Liver (tissue), 3 donors: Measurements from ENCODE around the gene PLD2.

Source experiments
- HNF4G ChIP-seq: IDR thresholded peaks from 2 replicates; pipeline ENCODE4 v1.6.1; 2016; ENCODE audit warnings: antibody characterized with exemption
- JUND ChIP-seq, 2 donors: IDR thresholded peaks; 2 replicates each; pipeline ENCODE4 v1.6.1; 2016; ENCODE audit warnings: antibody characterized with exemption in 2 of 2
- RAD21 ChIP-seq, 2 donors: IDR thresholded peaks; 2 replicates each; pipeline ENCODE4 v1.6.1; 2016; ENCODE audit warnings: antibody characterized with exemption in 2 of 2, mild to moderate bottlenecking in 2 of 2
- RXRA ChIP-seq, 2 donors: IDR thresholded peaks; 2 replicates each; pipeline ENCODE4 v1.6.1; 2017 to 2018; ENCODE audit warnings: antibody characterized with exemption in 2 of 2, mild to moderate bottlenecking in 1 of 2
- TAF1 ChIP-seq: conservative IDR thresholded peaks from 2 replicates; pipeline ENCODE4 v1.6.1; 2016; ENCODE audit warnings: antibody characterized with exemption, mild to moderate bottlenecking
- YY1 ChIP-seq: IDR thresholded peaks from 2 replicates; pipeline ENCODE4 v1.6.1; 2016; ENCODE audit warnings: antibody characterized with exemption, mild to moderate bottlenecking
- TF ChIP-seq, protein P1 (sequence below): fragments of 150-350 bp; IDR thresholded peaks from 2 replicates; pipeline ENCODE4 v1.5.1; 2017; ENCODE audit warnings: improper control_type of control experiment, low read depth, low read length; ENCODE audit not compliant: missing input control
- TF ChIP-seq, protein P2 (sequence below): IDR thresholded peaks from 2 replicates; pipeline ENCODE4 v1.6.1; 2016; ENCODE audit warnings: antibody characterized with exemption, mild to moderate bottlenecking
- TF ChIP-seq, protein P3 (sequence below): IDR thresholded peaks from 2 replicates; pipeline ENCODE4 v1.6.1; 2016; ENCODE audit warnings: antibody characterized with exemption
- donor health status: healthy.
- donor health status: healthy.

DNA sequence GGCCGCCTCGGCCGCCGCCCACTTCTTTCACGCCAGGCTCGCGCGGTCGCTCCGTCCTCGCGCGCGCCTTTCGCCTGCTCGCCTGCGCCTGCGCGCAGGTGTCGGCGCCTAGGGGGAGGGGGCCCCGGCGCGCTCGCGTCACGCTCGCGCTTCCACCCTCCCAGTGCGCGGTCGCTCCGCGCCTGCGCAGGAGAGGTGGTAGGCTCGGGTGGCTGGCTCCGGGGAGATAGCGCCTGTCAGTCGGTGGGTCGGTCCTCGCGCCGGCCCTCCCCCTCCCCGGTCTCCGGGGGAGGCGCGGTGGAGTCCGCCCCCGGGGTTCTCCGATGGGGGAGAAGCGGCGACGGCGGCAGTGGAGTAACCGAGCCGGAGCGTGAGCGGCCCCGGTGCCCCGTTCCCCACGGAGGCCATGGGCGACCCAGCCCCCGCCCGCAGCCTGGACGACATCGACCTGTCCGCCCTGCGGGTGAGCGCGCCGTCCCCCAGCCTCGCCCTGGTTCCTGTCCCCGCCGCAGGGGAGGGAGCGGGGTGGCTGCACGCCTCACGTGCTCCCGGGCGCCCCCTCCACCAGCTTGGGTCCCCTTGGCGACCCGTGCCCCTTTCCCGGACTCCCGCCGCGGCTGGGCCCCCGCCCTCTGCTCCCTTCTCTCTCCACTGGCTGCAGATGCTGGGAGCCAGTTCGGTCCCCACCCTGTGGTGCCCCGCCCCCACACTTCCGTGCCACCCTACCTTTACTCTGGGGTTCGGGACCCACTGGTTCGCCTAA is 26.4 kb downstream of the PLD2 start, which contains the start of gene MINK1:
- TF ChIP-seq, protein P1, sequence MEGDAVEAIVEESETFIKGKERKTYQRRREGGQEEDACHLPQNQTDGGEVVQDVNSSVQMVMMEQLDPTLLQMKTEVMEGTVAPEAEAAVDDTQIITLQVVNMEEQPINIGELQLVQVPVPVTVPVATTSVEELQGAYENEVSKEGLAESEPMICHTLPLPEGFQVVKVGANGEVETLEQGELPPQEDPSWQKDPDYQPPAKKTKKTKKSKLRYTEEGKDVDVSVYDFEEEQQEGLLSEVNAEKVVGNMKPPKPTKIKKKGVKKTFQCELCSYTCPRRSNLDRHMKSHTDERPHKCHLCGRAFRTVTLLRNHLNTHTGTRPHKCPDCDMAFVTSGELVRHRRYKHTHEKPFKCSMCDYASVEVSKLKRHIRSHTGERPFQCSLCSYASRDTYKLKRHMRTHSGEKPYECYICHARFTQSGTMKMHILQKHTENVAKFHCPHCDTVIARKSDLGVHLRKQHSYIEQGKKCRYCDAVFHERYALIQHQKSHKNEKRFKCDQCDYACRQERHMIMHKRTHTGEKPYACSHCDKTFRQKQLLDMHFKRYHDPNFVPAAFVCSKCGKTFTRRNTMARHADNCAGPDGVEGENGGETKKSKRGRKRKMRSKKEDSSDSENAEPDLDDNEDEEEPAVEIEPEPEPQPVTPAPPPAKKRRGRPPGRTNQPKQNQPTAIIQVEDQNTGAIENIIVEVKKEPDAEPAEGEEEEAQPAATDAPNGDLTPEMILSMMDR = no peak
- TF ChIP-seq YY1 (no peak), HNF4G (no peak), JUND (IDR thresholded peaks at IDR 0.05) (no peak), TAF1 (no peak), RAD21 (IDR thresholded peaks at IDR 0.05) (no peak), RXRA (IDR thresholded peaks at IDR 0.05) (no peak)
- TF ChIP-seq, protein P2, sequence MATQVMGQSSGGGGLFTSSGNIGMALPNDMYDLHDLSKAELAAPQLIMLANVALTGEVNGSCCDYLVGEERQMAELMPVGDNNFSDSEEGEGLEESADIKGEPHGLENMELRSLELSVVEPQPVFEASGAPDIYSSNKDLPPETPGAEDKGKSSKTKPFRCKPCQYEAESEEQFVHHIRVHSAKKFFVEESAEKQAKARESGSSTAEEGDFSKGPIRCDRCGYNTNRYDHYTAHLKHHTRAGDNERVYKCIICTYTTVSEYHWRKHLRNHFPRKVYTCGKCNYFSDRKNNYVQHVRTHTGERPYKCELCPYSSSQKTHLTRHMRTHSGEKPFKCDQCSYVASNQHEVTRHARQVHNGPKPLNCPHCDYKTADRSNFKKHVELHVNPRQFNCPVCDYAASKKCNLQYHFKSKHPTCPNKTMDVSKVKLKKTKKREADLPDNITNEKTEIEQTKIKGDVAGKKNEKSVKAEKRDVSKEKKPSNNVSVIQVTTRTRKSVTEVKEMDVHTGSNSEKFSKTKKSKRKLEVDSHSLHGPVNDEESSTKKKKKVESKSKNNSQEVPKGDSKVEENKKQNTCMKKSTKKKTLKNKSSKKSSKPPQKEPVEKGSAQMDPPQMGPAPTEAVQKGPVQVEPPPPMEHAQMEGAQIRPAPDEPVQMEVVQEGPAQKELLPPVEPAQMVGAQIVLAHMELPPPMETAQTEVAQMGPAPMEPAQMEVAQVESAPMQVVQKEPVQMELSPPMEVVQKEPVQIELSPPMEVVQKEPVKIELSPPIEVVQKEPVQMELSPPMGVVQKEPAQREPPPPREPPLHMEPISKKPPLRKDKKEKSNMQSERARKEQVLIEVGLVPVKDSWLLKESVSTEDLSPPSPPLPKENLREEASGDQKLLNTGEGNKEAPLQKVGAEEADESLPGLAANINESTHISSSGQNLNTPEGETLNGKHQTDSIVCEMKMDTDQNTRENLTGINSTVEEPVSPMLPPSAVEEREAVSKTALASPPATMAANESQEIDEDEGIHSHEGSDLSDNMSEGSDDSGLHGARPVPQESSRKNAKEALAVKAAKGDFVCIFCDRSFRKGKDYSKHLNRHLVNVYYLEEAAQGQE = no peak
- TF ChIP-seq, protein P3, sequence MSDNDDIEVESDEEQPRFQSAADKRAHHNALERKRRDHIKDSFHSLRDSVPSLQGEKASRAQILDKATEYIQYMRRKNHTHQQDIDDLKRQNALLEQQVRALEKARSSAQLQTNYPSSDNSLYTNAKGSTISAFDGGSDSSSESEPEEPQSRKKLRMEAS = no peak
